Neutrophil (primary cell): ENCODE data around the gene C1orf198.

Experiments used
- H3K27ac ChIP-seq: fragments of 200-600 bp; sonication (generic); 2 replicates; pipeline ENCODE4 v1.5.1; 2016; ENCODE audit warnings: mild to moderate bottlenecking, moderate library complexity
- H3K27me3 ChIP-seq: fragments of 200-600 bp; sonication (generic); 2 replicates; pipeline ENCODE4 v1.6.0; 2016; ENCODE audit warnings: mild to moderate bottlenecking
- H3K36me3 ChIP-seq: fragments of 200-600 bp; sonication (generic); 2 replicates; pipeline ENCODE4 v1.5.1; 2017
- H3K4me1 ChIP-seq, 2 experiments: fragments of 200-600 bp in 1 of 2; sonication (generic) in 1 of 2; 1 replicate in 1 of 2; 2 replicates in 1 of 2; pipeline versions ENCODE4 v1.5.1 to v1.6.1; 2013 to 2016; ENCODE audit warnings: low read depth in 1 of 2, low read length in 1 of 2, mild to moderate bottlenecking in 1 of 2, moderate library complexity in 1 of 2; ENCODE audit not compliant: control insufficient read depth in 1 of 2, insufficient read depth in 1 of 2
- H3K4me3 ChIP-seq, 2 experiments: fragments of 200-600 bp in 1 of 2; sonication (generic) in 1 of 2; 1 replicate in 1 of 2; 2 replicates in 1 of 2; pipeline ENCODE4 v1.5.1; 2013 to 2016; ENCODE audit warnings: low read depth in 1 of 2, low read length in 1 of 2, mild to moderate bottlenecking in 1 of 2, moderate library complexity in 1 of 2
- H3K9me3 ChIP-seq: fragments of 200-600 bp; sonication (generic); 2 replicates; pipeline ENCODE4 v1.5.1; 2016
- TF ChIP-seq, protein P1 (sequence below): fragments of 200-600 bp; sonication (generic); IDR thresholded peaks from 2 replicates; pipeline ENCODE4 v1.5.1; 2016; ENCODE audit warnings: antibody characterized with exemption

C1orf198 gene

DNA sequence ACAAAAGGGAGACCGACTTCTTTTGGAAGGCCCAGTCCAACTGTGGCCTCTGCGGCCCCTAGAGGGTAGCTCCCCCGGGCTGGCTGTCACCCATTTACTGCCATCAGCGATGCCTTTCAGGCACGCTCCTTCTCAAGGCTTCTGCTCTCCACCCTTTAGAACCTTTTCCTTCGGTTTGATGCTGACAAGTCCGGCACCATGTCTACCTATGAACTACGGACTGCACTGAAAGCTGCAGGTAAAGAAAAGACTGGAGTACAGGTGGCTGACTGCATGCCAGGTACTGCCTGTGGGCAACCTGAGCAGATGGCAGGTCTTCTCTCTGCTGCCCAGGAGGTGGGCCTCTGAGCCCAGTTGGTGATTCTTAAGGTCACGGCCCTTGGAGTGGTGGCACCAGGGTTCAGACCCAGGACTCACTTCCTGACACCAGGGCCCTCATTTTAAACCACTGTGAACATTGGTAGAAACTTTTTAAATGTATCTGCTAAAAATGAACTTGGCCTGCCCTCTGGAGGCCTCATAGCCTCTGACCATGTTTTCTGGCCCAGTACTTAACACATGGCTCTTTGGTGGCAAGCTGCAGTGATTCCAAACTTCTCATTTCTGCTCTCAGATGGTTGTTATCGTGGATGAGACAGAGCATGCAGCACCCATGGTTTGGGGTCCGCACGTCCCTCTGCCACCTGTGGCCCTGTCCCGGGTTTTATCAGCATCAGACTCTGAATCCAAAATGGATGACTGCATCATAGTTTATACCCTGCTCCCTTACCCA, 75.4 kb downstream of the C1orf198 start:
- peaks cover 41% of the 10 kb centered on the region for H3K27me3 ChIP-seq
- no peaks in the 10 kb centered on the region for H3K36me3 ChIP-seq
- H3K27ac ChIP-seq = no peak overlapping the region
- no peaks in the 10 kb centered on the region for H3K4me1 ChIP-seq
- no peak overlapping the region for H3K4me3 ChIP-seq
- no peaks in the 10 kb centered on the region for H3K9me3 ChIP-seq
- TF ChIP-seq, protein P1, sequence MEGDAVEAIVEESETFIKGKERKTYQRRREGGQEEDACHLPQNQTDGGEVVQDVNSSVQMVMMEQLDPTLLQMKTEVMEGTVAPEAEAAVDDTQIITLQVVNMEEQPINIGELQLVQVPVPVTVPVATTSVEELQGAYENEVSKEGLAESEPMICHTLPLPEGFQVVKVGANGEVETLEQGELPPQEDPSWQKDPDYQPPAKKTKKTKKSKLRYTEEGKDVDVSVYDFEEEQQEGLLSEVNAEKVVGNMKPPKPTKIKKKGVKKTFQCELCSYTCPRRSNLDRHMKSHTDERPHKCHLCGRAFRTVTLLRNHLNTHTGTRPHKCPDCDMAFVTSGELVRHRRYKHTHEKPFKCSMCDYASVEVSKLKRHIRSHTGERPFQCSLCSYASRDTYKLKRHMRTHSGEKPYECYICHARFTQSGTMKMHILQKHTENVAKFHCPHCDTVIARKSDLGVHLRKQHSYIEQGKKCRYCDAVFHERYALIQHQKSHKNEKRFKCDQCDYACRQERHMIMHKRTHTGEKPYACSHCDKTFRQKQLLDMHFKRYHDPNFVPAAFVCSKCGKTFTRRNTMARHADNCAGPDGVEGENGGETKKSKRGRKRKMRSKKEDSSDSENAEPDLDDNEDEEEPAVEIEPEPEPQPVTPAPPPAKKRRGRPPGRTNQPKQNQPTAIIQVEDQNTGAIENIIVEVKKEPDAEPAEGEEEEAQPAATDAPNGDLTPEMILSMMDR = no peak

- H3K9me3 ChIP-seq = no peaks in the 10 kb centered on the region
- H3K4me1 ChIP-seq = no peaks in the 10 kb centered on the region
- no peaks in the 10 kb centered on the region for H3K36me3 ChIP-seq
- H3K27me3 ChIP-seq = peaks cover 34% of the 10 kb centered on the region
- no peak overlapping the region for H3K4me3 ChIP-seq
- no peak overlapping the region for H3K27ac ChIP-seq
- TF ChIP-seq, protein P1 = no peak
Observed at GRCh38 chr1:230791986-230792564, 76.2 kb downstream of the C1orf198 start.

- H3K4me1 ChIP-seq = no peaks in the 10 kb centered on the region
- TF ChIP-seq, protein P1 = no peak
- no peaks in the 10 kb centered on the region for H3K36me3 ChIP-seq
- H3K27ac ChIP-seq = no peak overlapping the region
- H3K4me3 ChIP-seq = no peak overlapping the region
- H3K27me3 ChIP-seq = peaks cover 33% of the 10 kb centered on the region
- no peaks in the 10 kb centered on the region for H3K9me3 ChIP-seq
Observed at GRCh38 chr1:230790026-230790425, 78.3 kb downstream of the C1orf198 start.

- peaks cover 31% of the 10 kb centered on the region for H3K27me3 ChIP-seq
- TF ChIP-seq, protein P1 = no peak
- H3K36me3 ChIP-seq = no peaks in the 10 kb centered on the region
- H3K27ac ChIP-seq = no peak overlapping the region
- no peaks in the 10 kb centered on the region for H3K4me1 ChIP-seq
- no peaks in the 10 kb centered on the region for H3K9me3 ChIP-seq
- H3K4me3 ChIP-seq = no peak overlapping the region
Observed at GRCh38 chr1:230788561-230789275, 79.6 kb downstream of the C1orf198 start.

GRCh38 chr1:230787471-230787870, 80.8 kb downstream of the C1orf198 start:
- no peak overlapping the region for H3K4me3 ChIP-seq
- H3K9me3 ChIP-seq = no peaks in the 10 kb centered on the region
- TF ChIP-seq, protein P1 = no peak
- no peaks in the 10 kb centered on the region for H3K36me3 ChIP-seq
- no peak overlapping the region for H3K27ac ChIP-seq
- H3K4me1 ChIP-seq = no peaks in the 10 kb centered on the region
- H3K27me3 ChIP-seq = peaks cover 27% of the 10 kb centered on the region
